Measurements from ENCODE around the gene MIA.

DNA sequence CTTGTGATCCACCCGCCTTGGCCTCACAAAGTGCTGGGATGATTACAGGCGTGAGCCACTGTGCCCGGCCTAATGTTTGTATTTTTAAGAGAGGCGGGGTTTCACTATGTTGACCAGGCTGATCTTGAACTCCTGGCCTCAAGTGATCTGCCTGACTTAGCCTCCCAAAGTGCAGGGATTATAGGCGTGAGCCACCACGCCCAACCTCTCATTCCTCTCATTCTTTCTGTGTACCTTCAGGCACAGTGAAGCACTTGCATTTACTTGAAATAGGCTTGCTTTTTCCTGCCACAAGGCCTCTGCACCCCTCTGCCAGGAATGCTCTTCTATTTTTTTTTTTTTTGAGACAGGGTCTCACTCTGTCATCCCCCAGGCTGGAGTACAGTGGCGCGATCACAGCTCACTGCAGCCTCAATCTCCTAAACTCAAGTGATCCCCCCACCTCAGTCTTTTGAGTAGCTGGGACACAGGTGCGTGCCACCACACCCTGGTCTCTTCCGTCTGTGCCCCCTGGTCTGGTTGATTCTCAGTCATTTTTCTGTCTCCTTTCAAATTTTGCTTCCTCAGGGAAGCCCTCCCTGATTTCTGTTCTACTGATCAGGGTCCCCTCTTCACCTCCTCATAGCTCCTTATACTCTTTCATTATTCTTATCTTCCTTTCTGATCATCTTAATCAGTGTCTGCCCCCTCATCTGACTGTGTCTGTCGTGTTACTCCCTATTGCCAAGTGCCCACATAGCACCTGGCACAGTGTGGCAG, 40.1 kb upstream of the MIA start:
- no peak for TF ChIP-seq POLR2A (IDR thresholded peaks at IDR 0.05)
- TF ChIP-seq, protein P1, sequence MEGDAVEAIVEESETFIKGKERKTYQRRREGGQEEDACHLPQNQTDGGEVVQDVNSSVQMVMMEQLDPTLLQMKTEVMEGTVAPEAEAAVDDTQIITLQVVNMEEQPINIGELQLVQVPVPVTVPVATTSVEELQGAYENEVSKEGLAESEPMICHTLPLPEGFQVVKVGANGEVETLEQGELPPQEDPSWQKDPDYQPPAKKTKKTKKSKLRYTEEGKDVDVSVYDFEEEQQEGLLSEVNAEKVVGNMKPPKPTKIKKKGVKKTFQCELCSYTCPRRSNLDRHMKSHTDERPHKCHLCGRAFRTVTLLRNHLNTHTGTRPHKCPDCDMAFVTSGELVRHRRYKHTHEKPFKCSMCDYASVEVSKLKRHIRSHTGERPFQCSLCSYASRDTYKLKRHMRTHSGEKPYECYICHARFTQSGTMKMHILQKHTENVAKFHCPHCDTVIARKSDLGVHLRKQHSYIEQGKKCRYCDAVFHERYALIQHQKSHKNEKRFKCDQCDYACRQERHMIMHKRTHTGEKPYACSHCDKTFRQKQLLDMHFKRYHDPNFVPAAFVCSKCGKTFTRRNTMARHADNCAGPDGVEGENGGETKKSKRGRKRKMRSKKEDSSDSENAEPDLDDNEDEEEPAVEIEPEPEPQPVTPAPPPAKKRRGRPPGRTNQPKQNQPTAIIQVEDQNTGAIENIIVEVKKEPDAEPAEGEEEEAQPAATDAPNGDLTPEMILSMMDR (IDR thresholded peaks at IDR 0.05) = no peak
